Stimulated activated effector memory CD8-positive, alpha-beta T cell treated with anti-CD3 and anti-CD28 coated beads, Interleukin-12 subunit alpha, Interleukin-12 subunit beta, amount 100 ng/mL, for 72 hours (primary cell): ENCODE measurements around the gene LRRC4.

Experiments used
- ATAC-seq: fragments of 150-1000 bp; cut with Tn5 transposase; 2 replicates; pipeline ENCODE4 v1.10.0; 2021
- DNase-seq, 2 donors: peaks; one replicate each; pipeline ENCODE4 v3.0.0; 2021 to 2022; ENCODE audit warnings: low spot score in 2 of 2
- H3K27ac Mint-ChIP-seq: one replicate; pipeline ENCODE4 v1.8.0; 2022; ENCODE audit warnings: mild to moderate bottlenecking, mixed read lengths
- H3K36me3 Mint-ChIP-seq: one replicate; pipeline ENCODE4 v1.8.0; 2022; ENCODE audit warnings: mild to moderate bottlenecking, mixed read lengths
- H3K4me1 Mint-ChIP-seq: one replicate; pipeline ENCODE4 v1.8.0; 2022; ENCODE audit warnings: mixed read lengths
- H3K4me3 Mint-ChIP-seq: one replicate; pipeline ENCODE4 v1.8.0; 2022; ENCODE audit warnings: mild to moderate bottlenecking, mixed read lengths
- H3K9me3 Mint-ChIP-seq: one replicate; pipeline ENCODE4 v1.8.0; 2022; ENCODE audit warnings: mixed read lengths

Gene LRRC4, protein sequence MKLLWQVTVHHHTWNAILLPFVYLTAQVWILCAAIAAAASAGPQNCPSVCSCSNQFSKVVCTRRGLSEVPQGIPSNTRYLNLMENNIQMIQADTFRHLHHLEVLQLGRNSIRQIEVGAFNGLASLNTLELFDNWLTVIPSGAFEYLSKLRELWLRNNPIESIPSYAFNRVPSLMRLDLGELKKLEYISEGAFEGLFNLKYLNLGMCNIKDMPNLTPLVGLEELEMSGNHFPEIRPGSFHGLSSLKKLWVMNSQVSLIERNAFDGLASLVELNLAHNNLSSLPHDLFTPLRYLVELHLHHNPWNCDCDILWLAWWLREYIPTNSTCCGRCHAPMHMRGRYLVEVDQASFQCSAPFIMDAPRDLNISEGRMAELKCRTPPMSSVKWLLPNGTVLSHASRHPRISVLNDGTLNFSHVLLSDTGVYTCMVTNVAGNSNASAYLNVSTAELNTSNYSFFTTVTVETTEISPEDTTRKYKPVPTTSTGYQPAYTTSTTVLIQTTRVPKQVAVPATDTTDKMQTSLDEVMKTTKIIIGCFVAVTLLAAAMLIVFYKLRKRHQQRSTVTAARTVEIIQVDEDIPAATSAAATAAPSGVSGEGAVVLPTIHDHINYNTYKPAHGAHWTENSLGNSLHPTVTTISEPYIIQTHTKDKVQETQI

DNA sequence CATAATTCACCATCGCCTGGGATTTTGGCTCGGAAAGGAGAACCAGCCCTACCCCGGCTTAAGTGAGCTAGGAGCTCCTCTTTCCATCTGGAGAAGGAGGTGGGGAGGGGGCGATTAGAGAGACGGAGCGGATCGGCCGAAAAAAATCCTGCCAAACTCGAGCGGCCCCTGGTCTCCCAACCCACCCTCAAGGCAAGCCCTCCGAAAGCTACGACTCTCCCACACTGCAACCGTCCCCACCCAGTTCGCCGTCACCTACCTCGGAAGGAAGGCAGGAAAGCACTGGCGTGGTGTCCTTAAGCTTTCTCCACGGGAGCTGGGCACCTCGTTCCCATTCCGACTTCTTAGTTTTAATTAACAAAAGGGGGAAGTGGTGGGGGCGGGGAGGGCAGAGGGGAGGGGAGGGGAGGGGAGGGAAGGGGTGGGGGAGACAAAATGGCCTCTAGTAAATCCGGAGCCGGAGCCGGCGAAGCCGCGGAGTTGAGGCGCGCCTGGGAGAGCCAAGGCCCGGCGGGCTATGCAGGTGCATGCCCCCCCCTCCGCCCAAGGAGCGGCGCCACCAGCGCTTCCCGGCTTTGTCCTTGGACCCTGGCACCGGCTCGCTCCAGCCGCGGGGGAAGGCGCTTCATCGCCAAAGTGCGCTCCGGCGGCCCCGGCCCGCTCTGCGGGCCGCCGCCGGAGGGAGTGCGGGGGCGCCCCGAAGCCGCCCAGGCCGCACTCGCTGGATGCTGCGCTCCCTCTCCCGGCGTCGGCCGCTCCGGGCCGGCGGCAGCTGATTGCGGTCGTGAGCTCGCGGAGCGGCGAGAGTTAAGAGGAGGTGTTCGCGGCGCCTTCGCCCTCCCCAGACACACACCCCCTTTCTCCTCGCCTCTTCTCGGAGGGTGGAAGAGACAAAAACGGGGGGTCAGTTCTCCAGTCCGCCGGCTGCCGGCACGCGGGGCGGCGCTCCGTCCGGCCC is at the start of gene LRRC4:
LRRC4 (minus strand) TSS at position 784 of the 958 bp plus-strand sequence. CDS start 797 bp downstream, outside the sequence.
- peak within 1 kb of the TSS; percentile 74 for H3K4me3 Mint-ChIP-seq
- H3K4me1 Mint-ChIP-seq: peaks cover 32% of the 10 kb centered on the region
- peaks cover 19% of the 10 kb centered on the region for H3K36me3 Mint-ChIP-seq
- H3K27ac Mint-ChIP-seq: no peak within 1 kb of the TSS
- H3K9me3 Mint-ChIP-seq: no peaks in the 10 kb centered on the region
- ATAC-seq (peak; percentile 55), DNase-seq (peak in 1 of 2 donors; percentile 55)

- H3K4me3 Mint-ChIP-seq: no peak overlapping the region
- H3K9me3 Mint-ChIP-seq: no peaks in the 10 kb centered on the region
- ATAC-seq (no peak), DNase-seq (no peak)
- no peaks in the 10 kb centered on the region for H3K4me1 Mint-ChIP-seq
- peaks cover 65% of the 10 kb centered on the region for H3K36me3 Mint-ChIP-seq
- H3K27ac Mint-ChIP-seq: no peak overlapping the region
Observed at GRCh38 chr7:128080169-128080568, 48.9 kb upstream of the LRRC4 start.

DNA sequence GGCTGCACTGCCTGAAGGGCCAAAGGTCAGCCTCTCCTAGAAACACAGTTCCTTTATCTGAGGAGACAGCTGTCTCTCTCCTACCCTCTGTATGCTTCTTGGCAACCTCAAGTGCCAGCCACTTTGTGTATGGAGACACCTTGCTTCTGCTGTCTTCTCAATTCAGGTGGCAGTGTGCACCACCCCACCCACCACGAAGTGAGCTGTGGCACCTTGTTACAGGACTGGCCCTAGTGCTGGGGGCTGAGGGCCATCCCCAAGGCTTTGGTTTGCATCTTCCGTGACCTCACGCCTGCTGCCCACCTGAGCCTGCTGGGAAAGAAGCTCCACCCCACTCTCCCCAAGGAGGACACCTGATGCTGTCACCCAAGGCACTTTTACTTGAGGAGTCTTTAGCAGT is 47.1 kb upstream of the LRRC4 start:
- ATAC-seq (no peak), DNase-seq (no peak)
- Mint-ChIP-seq H3K9me3 (no peaks in the 10 kb centered on the region), H3K4me3 (no peak overlapping the region), H3K36me3 (peaks cover 74% of the 10 kb centered on the region), H3K27ac (peak overlapping the region; percentile 45), H3K4me1 (no peaks in the 10 kb centered on the region)

DNA sequence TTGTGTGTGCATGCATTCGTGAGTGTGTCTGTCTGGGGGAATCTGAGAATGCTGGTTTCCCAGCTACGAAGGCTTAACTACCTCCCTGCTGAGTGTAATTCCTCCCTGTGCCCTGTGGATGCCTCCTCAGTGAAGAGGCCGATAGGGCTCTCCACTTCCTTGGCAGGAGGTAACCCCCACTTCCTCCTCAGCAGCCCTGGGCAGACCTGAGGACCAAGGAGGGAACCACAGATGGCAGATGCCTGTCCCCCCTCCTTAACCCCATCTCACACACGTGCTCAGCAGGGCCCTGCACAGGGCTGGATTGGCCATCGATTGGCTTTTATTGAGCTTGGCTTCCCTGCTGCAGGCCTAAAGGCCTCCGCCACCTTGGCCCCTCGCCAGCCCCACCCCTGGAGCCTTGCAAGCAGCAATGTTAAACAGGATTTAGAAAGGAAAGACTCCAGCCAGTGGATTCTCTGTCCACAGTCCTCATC is 45.6 kb upstream of the LRRC4 start:
- no peaks in the 10 kb centered on the region for H3K9me3 Mint-ChIP-seq
- ATAC-seq (no peak), DNase-seq (no peak)
- no peak overlapping the region for H3K4me3 Mint-ChIP-seq
- H3K27ac Mint-ChIP-seq: peak overlapping the region; percentile 65
- no peaks in the 10 kb centered on the region for H3K4me1 Mint-ChIP-seq
- peaks cover 66% of the 10 kb centered on the region for H3K36me3 Mint-ChIP-seq

DNA sequence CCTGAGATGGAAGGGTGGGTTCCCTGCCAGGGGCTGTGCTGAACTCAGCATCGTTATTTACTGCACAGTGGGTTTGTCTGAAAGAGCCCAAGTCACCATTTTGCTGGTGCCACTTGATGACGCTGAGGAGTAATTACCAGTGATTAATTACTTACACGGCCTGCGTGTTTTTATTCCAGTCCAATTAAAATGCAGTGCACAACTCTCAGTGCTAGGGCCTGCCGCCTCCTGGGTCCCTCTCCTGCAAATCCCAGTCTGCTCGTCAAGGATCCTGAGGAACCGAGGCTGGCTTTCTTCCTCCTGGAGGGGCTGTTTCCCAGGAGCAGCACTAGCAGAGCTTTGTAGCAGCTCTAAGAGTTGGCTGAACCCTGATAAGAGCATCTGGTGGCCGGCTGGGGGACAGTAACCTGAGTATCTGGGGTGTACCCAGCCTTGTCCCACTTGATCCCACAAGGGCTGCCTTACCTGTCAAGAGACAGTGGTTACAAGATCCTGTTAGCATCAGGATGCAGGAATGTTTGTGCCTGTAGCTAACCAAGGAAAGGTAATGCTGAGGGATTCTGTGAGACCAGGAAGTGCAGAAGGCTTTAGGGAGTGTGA is 45.1 kb upstream of the LRRC4 start:
- Mint-ChIP-seq H3K4me1 (no peaks in the 10 kb centered on the region), H3K9me3 (no peaks in the 10 kb centered on the region), H3K36me3 (peaks cover 66% of the 10 kb centered on the region), H3K4me3 (no peak overlapping the region), H3K27ac (peak overlapping the region; percentile 65)
- ATAC-seq: no peak
- no peak for DNase-seq

- Mint-ChIP-seq H3K27ac (no peak overlapping the region), H3K4me1 (no peaks in the 10 kb centered on the region)
- DNase-seq: no peak
Observed at GRCh38 chr7:128075242-128076095, 44.2 kb upstream of the LRRC4 start.

DNA sequence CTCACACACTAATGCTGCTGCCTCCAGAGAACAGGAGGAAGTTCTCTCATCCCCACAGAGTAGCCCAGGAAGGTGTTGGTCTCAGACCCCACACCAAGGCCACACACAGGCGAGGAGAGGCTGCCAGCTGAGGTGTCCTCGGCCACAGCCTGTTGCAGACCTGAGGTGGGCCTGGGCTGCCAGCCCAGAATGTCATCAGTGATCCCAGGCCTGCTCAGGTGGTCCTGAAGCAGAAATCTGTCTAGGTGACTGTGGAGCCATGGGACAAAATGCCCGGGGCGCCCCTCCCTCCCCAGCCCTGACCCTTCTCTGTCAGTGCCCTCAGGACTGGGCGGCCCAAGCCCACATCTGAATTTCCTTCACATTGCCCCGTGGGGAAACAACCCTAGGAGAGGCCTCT is 43.5 kb upstream of the LRRC4 start:
- Mint-ChIP-seq H3K4me1 (peaks cover 6% of the 10 kb centered on the region), H3K36me3 (peaks cover 59% of the 10 kb centered on the region), H3K4me3 (no peak overlapping the region), H3K27ac (no peak overlapping the region), H3K9me3 (no peaks in the 10 kb centered on the region)
- ATAC-seq (no peak), DNase-seq (no peak)

More at GRCh38 chr7:128075242-128076095, 44.2 kb upstream of the LRRC4 start:
- Mint-ChIP-seq H3K4me3 (no peak overlapping the region), H3K36me3 (peaks cover 63% of the 10 kb centered on the region), H3K9me3 (no peaks in the 10 kb centered on the region)
- ATAC-seq: no peak

GRCh38 chr7:128074336-128074735 is 43.1 kb upstream of the LRRC4 start:
- peaks cover 55% of the 10 kb centered on the region for H3K36me3 Mint-ChIP-seq
- no peak for ATAC-seq
- peak overlapping the region; percentile 62 for H3K27ac Mint-ChIP-seq

DNA sequence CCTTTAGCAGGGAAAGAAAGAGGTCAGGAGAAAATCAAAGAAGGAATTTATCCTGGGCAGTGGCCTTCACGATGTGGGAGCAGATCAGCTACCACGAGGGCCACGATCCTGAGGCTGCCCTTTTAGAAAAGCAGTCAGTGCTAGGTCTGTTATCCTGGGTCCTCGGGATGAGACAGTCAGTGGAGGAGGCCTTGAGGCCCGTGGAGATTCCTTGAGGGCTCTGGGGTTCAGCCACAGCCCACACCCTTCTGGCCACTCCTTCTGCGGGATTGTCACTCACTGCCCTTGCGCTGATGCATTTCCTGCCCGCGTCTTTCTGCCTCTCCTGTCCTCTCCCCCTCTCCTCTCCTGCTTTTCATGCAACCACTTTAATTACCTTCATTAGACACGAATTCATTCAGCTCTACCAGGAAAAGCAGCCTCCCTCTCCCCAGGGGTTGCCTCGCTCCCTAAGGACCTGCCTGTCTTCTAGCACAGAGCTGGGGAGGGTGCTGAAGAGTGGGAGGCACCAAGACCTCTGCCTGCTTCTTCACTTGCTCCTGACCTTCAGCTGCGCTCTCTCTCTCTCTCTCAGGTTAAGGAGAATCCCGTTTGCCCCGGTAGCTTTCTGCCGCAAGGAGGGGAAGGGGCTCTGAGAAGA is 42.6 kb upstream of the LRRC4 start:
- peaks cover 54% of the 10 kb centered on the region for H3K36me3 Mint-ChIP-seq
- H3K4me3 Mint-ChIP-seq: no peak overlapping the region
- H3K27ac Mint-ChIP-seq: peak overlapping the region; percentile 62

More at GRCh38 chr7:128074336-128074735, 43.1 kb upstream of the LRRC4 start:
- H3K4me3 Mint-ChIP-seq: no peak overlapping the region
- DNase-seq: no peak
- H3K9me3 Mint-ChIP-seq: no peaks in the 10 kb centered on the region
- H3K4me1 Mint-ChIP-seq: peaks cover 6% of the 10 kb centered on the region

GRCh38 chr7:128071801-128072200 is 40.6 kb upstream of the LRRC4 start:
- no peak for DNase-seq
- no peak for ATAC-seq
- Mint-ChIP-seq H3K27ac (peak overlapping the region; percentile 61), H3K9me3 (no peaks in the 10 kb centered on the region), H3K36me3 (peaks cover 48% of the 10 kb centered on the region), H3K4me3 (no peak overlapping the region), H3K4me1 (peaks cover 12% of the 10 kb centered on the region)

More for the DNA sequence above, 42.6 kb upstream of the LRRC4 start:
- no peak for ATAC-seq
- DNase-seq: no peak
- peaks cover 6% of the 10 kb centered on the region for H3K4me1 Mint-ChIP-seq
- H3K9me3 Mint-ChIP-seq: no peaks in the 10 kb centered on the region

GRCh38 chr7:128071376-128071775 is 40.1 kb upstream of the LRRC4 start:
- no peak for DNase-seq
- ATAC-seq: no peak
- H3K36me3 Mint-ChIP-seq: peaks cover 47% of the 10 kb centered on the region
- H3K4me1 Mint-ChIP-seq: peaks cover 12% of the 10 kb centered on the region
- H3K27ac Mint-ChIP-seq: peak overlapping the region; percentile 61
- H3K9me3 Mint-ChIP-seq: no peaks in the 10 kb centered on the region
- no peak overlapping the region for H3K4me3 Mint-ChIP-seq

DNA sequence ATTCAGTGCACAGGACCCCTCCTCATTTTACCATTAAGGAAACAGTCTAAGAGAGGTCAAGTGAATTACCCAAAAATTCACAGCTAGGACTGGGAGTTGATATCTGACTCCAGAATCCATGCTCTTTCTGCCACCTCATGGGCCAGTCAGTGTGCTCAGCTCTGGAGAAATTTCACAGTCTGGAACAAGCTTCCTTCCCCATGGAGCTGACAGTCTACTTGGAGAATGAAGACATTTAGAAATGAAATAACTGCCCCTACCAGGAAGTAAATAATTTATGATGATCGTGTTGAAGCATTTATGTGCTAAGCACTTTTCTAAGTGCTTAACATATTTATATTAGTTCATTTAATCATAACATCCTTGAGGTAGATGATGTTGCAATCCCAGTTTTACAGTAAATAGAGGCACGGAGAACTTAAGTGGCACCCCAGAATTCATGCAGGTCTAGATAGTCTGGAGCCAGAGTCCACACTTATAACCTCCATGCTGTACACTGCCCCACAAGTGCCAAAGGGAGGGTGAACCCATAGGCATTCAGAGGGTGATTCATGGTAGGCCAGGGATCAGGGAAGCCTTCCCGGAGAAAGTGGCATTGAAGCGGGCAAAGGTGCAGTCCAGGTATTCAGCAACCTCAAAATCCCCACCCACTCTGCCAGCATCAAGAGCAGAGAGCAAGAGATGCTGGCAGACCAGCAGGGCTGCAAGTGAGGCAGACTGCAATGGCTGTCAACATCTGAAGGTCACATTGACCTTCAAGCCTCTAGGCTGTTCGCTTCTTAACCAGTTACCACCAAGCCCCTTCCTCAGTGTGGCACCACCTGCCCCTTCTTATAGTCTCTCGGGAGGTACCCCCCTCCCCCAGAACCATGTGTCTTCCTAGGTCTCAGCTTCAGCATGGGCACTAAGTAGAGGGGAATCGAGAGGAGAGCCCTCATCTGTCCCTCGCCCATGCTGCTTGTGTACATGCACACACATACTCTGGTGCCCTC is 38.4 kb upstream of the LRRC4 start:
- ATAC-seq (no peak), DNase-seq (no peak)
- Mint-ChIP-seq H3K36me3 (peaks cover 40% of the 10 kb centered on the region), H3K27ac (peak overlapping the region; percentile 48), H3K4me3 (no peak overlapping the region), H3K9me3 (no peaks in the 10 kb centered on the region), H3K4me1 (peaks cover 16% of the 10 kb centered on the region)

- Mint-ChIP-seq H3K4me3 (no peak overlapping the region), H3K27ac (no peak overlapping the region), H3K36me3 (peaks cover 40% of the 10 kb centered on the region), H3K4me1 (peaks cover 25% of the 10 kb centered on the region), H3K9me3 (no peaks in the 10 kb centered on the region)
- ATAC-seq (no peak), DNase-seq (no peak)
Observed at GRCh38 chr7:128068785-128069184, 37.5 kb upstream of the LRRC4 start.
